Measurements from ENCODE around the gene NPS.

DNA sequence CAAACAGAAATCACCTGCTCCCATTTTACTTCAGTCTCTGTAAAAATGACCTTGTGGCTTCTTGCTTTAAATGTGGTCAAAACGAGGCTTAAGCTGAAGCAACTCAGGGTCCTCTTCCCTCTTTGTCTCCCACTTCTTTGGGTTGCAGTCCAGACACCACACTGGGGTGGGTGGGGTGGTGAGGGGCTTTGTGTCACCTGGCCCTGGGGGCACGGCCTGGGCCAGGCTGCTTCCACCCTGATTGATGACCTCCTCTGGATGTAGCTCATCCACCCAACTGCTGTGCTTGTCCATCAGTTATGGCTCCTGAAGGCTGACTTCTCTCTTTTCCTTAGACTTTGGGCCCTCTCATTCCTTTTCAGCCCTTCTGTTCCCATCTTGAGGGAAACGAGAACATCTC, 26.8 kb upstream of the NPS start:
- TF ChIP-seq, protein P1, sequence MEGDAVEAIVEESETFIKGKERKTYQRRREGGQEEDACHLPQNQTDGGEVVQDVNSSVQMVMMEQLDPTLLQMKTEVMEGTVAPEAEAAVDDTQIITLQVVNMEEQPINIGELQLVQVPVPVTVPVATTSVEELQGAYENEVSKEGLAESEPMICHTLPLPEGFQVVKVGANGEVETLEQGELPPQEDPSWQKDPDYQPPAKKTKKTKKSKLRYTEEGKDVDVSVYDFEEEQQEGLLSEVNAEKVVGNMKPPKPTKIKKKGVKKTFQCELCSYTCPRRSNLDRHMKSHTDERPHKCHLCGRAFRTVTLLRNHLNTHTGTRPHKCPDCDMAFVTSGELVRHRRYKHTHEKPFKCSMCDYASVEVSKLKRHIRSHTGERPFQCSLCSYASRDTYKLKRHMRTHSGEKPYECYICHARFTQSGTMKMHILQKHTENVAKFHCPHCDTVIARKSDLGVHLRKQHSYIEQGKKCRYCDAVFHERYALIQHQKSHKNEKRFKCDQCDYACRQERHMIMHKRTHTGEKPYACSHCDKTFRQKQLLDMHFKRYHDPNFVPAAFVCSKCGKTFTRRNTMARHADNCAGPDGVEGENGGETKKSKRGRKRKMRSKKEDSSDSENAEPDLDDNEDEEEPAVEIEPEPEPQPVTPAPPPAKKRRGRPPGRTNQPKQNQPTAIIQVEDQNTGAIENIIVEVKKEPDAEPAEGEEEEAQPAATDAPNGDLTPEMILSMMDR (IDR thresholded peaks at IDR 0.05; ENCODE audit: low read depth, low read length) = no peak
- TF ChIP-seq EZH2phosphoT487 (IDR thresholded peaks at IDR 0.05; ENCODE audit: low read depth) = no peak
